Activated naive CD4-positive, alpha-beta T cell treated with anti-CD3 and anti-CD28 coated beads, Interleukin-2, amount 10 ng/mL, durations not matched to agents 7 days and 5 days (primary cell): Measurements from ENCODE around the gene SLIT1.
A peak's percentile ranks its signal among the peaks of the same experiment; 100 is the strongest.

ENCODE experiments used
- CTCF ChIA-PET: fragments of 350-600 bp; sonication (Branson Sonifier 250); formaldehyde crosslinking; loops from one replicate; lab custom pipeline; 2021; ENCODE audit warnings: antibody characterized with exemption; lab: Charles Lee
- DNase-seq: peaks from one replicate; pipeline ENCODE4 v3.0.0-alpha.2; 2020
- H3K27ac Mint-ChIP-seq: one replicate; pipeline ENCODE4 v1.8.0; 2021; ENCODE audit warnings: mild to moderate bottlenecking, moderate library complexity, mixed read lengths
- H3K27me3 Mint-ChIP-seq: one replicate; pipeline ENCODE4 v1.8.0; 2021; ENCODE audit warnings: mild to moderate bottlenecking, mixed read lengths
- H3K36me3 Mint-ChIP-seq: one replicate; pipeline ENCODE4 v1.8.0; 2021; ENCODE audit warnings: mixed read lengths
- H3K4me1 Mint-ChIP-seq: one replicate; pipeline ENCODE4 v1.8.0; 2021; ENCODE audit warnings: mixed read lengths
- H3K4me3 Mint-ChIP-seq: one replicate; pipeline ENCODE4 v1.8.0; 2021; ENCODE audit warnings: mild to moderate bottlenecking, moderate library complexity, mixed read lengths
- H3K9me3 Mint-ChIP-seq: one replicate; pipeline ENCODE4 v1.8.0; 2021; ENCODE audit warnings: mixed read lengths

Gene SLIT1

GRCh38 chr10:97017474-97017903, 168.3 kb downstream of the SLIT1 start:
- CTCF ChIA-PET, result interaction anchor here (1.5 to 2.3 kb wide), 3 partner anchors 8 to 107 kb away, joined by 5 to 13 read pairs (median 6); no protein-coding TSS in a partner anchor

GRCh38 chr10:97016728-97017473, 168.9 kb downstream of the SLIT1 start:
- H3K9me3 Mint-ChIP-seq, result no peaks in the 10 kb centered on the region
- no peak overlapping the region for H3K4me3 Mint-ChIP-seq
- H3K27me3 Mint-ChIP-seq, result peaks cover 3% of the 10 kb centered on the region
- CTCF ChIA-PET, result interaction anchor here (0.7 to 2.3 kb wide), 4 partner anchors 8 to 534 kb away, joined by 3 to 13 read pairs (median 6); no protein-coding TSS in a partner anchor
- H3K36me3 Mint-ChIP-seq, result no peaks in the 10 kb centered on the region
- H3K27ac Mint-ChIP-seq, result peak overlapping the region; percentile 35
- peak; percentile 36 for DNase-seq
- H3K4me1 Mint-ChIP-seq, result peaks cover 18% of the 10 kb centered on the region

More at GRCh38 chr10:97017474-97017903, 168.3 kb downstream of the SLIT1 start:
- peaks cover 18% of the 10 kb centered on the region for H3K4me1 Mint-ChIP-seq
- peaks cover 3% of the 10 kb centered on the region for H3K27me3 Mint-ChIP-seq
- H3K9me3 Mint-ChIP-seq, result no peaks in the 10 kb centered on the region
- no peaks in the 10 kb centered on the region for H3K36me3 Mint-ChIP-seq
- peak; percentile 8 for DNase-seq
- no peak overlapping the region for H3K27ac Mint-ChIP-seq
- H3K4me3 Mint-ChIP-seq, result no peak overlapping the region

GRCh38 chr10:97015240-97015639, 170.5 kb downstream of the SLIT1 start:
- H3K27ac Mint-ChIP-seq, result peak overlapping the region; percentile 37
- H3K4me3 Mint-ChIP-seq, result no peak overlapping the region
- DNase-seq, result no peak
- peaks cover 17% of the 10 kb centered on the region for H3K27me3 Mint-ChIP-seq
- CTCF ChIA-PET, result interaction anchor here (1.0 kb wide), 1 partner anchor 10 kb away, joined by 3 read pairs; no protein-coding TSS in a partner anchor
- peaks cover 18% of the 10 kb centered on the region for H3K4me1 Mint-ChIP-seq
- no peaks in the 10 kb centered on the region for H3K36me3 Mint-ChIP-seq
- no peaks in the 10 kb centered on the region for H3K9me3 Mint-ChIP-seq

GRCh38 chr10:97013983-97014382, 171.8 kb downstream of the SLIT1 start:
- CTCF ChIA-PET, result interaction anchor here (2.3 kb wide), 1 partner anchor 23 kb away, joined by 7 read pairs; no protein-coding TSS in a partner anchor
- no peaks in the 10 kb centered on the region for H3K9me3 Mint-ChIP-seq
- no peaks in the 10 kb centered on the region for H3K36me3 Mint-ChIP-seq
- peak; percentile 14 for DNase-seq
- no peak overlapping the region for H3K27ac Mint-ChIP-seq
- H3K4me3 Mint-ChIP-seq, result no peak overlapping the region
- peaks cover 18% of the 10 kb centered on the region for H3K4me1 Mint-ChIP-seq
- peaks cover 14% of the 10 kb centered on the region for H3K27me3 Mint-ChIP-seq

GRCh38 chr10:97013568-97013967, 172.2 kb downstream of the SLIT1 start:
- CTCF ChIA-PET, result interaction anchor here (0.8 to 2.3 kb wide), 2 partner anchors 12 to 23 kb away, joined by 5 to 7 read pairs; no protein-coding TSS in a partner anchor

GRCh38 chr10:97012470-97012869, 173.3 kb downstream of the SLIT1 start:
- Mint-ChIP-seq H3K9me3 (peaks cover 5% of the 10 kb centered on the region), H3K27me3 (peaks cover 14% of the 10 kb centered on the region), H3K4me1 (peaks cover 16% of the 10 kb centered on the region), H3K27ac (no peak overlapping the region), H3K36me3 (no peaks in the 10 kb centered on the region), H3K4me3 (no peak overlapping the region)
- CTCF ChIA-PET, result interaction anchor here (1.0 to 2.3 kb wide), 2 partner anchors 13 to 25 kb away, joined by 3 to 7 read pairs; no protein-coding TSS in a partner anchor
- DNase-seq, result peak; percentile 6

More at GRCh38 chr10:97013568-97013967, 172.2 kb downstream of the SLIT1 start:
- peaks cover 18% of the 10 kb centered on the region for H3K4me1 Mint-ChIP-seq
- no peak overlapping the region for H3K27ac Mint-ChIP-seq
- no peaks in the 10 kb centered on the region for H3K36me3 Mint-ChIP-seq
- H3K4me3 Mint-ChIP-seq, result no peak overlapping the region
- peaks cover 14% of the 10 kb centered on the region for H3K27me3 Mint-ChIP-seq
- peak; percentile 3 for DNase-seq
- no peaks in the 10 kb centered on the region for H3K9me3 Mint-ChIP-seq

- no peak overlapping the region for H3K4me3 Mint-ChIP-seq
- DNase-seq, result no peak
- peaks cover 14% of the 10 kb centered on the region for H3K27me3 Mint-ChIP-seq
- H3K4me1 Mint-ChIP-seq, result peaks cover 6% of the 10 kb centered on the region
- H3K9me3 Mint-ChIP-seq, result peaks cover 16% of the 10 kb centered on the region
- CTCF ChIA-PET, result interaction anchor here (1.0 to 1.1 kb wide), 2 partner anchors 14 to 26 kb away, joined by 3 read pairs; no protein-coding TSS in a partner anchor
- H3K36me3 Mint-ChIP-seq, result no peaks in the 10 kb centered on the region
- no peak overlapping the region for H3K27ac Mint-ChIP-seq
Measured at GRCh38 chr10:97011397-97011796, 174.4 kb downstream of the SLIT1 start.

- Mint-ChIP-seq H3K27me3 (peaks cover 14% of the 10 kb centered on the region), H3K4me3 (no peak overlapping the region), H3K36me3 (no peaks in the 10 kb centered on the region), H3K4me1 (peaks cover 5% of the 10 kb centered on the region), H3K9me3 (peaks cover 17% of the 10 kb centered on the region), H3K27ac (no peak overlapping the region)
- peak; percentile 10 for DNase-seq
- CTCF ChIA-PET, result interaction anchor here (1.1 to 2.1 kb wide), 2 partner anchors 14 to 27 kb away, joined by 3 to 9 read pairs; no protein-coding TSS in a partner anchor
Measured at GRCh38 chr10:97010695-97011206, 175.0 kb downstream of the SLIT1 start.

- peaks cover 14% of the 10 kb centered on the region for H3K27me3 Mint-ChIP-seq
- no peak for DNase-seq
- H3K9me3 Mint-ChIP-seq, result peaks cover 17% of the 10 kb centered on the region
- H3K36me3 Mint-ChIP-seq, result no peaks in the 10 kb centered on the region
- no peak overlapping the region for H3K4me3 Mint-ChIP-seq
- CTCF ChIA-PET, result no interaction called here
- H3K27ac Mint-ChIP-seq, result no peak overlapping the region
- H3K4me1 Mint-ChIP-seq, result no peaks in the 10 kb centered on the region
Measured at GRCh38 chr10:97007417-97007816, 178.3 kb downstream of the SLIT1 start.

GRCh38 chr10:97006364-97006763, 179.4 kb downstream of the SLIT1 start:
- no peaks in the 10 kb centered on the region for H3K36me3 Mint-ChIP-seq
- no peaks in the 10 kb centered on the region for H3K4me1 Mint-ChIP-seq
- CTCF ChIA-PET, result interaction anchor here (2.0 kb wide), 1 partner anchor 32 kb away, joined by 5 read pairs; no protein-coding TSS in a partner anchor
- no peak overlapping the region for H3K27ac Mint-ChIP-seq
- H3K9me3 Mint-ChIP-seq, result peaks cover 17% of the 10 kb centered on the region
- no peak overlapping the region for H3K4me3 Mint-ChIP-seq
- no peak for DNase-seq
- H3K27me3 Mint-ChIP-seq, result peaks cover 10% of the 10 kb centered on the region

- Mint-ChIP-seq H3K4me3 (no peak overlapping the region), H3K36me3 (no peaks in the 10 kb centered on the region)
- CTCF ChIA-PET, result interaction anchor here (2.0 kb wide), 1 partner anchor 33 kb away, joined by 5 read pairs; no protein-coding TSS in a partner anchor
Measured at GRCh38 chr10:97005349-97005748, 180.4 kb downstream of the SLIT1 start.

GRCh38 chr10:97004591-97004990, 181.2 kb downstream of the SLIT1 start:
- H3K27ac Mint-ChIP-seq, result no peak overlapping the region
- no peaks in the 10 kb centered on the region for H3K4me1 Mint-ChIP-seq
- DNase-seq, result no peak
- no peaks in the 10 kb centered on the region for H3K27me3 Mint-ChIP-seq
- no peaks in the 10 kb centered on the region for H3K36me3 Mint-ChIP-seq
- peaks cover 17% of the 10 kb centered on the region for H3K9me3 Mint-ChIP-seq
- no peak overlapping the region for H3K4me3 Mint-ChIP-seq
- CTCF ChIA-PET, result interaction anchor here (1.1 kb wide), 1 partner anchor 21 kb away, joined by 4 read pairs; no protein-coding TSS in a partner anchor

More at GRCh38 chr10:97005349-97005748, 180.4 kb downstream of the SLIT1 start:
- Mint-ChIP-seq H3K4me1 (no peaks in the 10 kb centered on the region), H3K27ac (no peak overlapping the region), H3K27me3 (no peaks in the 10 kb centered on the region), H3K9me3 (peaks cover 17% of the 10 kb centered on the region)
- DNase-seq, result no peak

- CTCF ChIA-PET, result interaction anchor here (0.6 to 1.1 kb wide), 2 partner anchors 22 to 610 kb away, joined by 3 to 4 read pairs; no protein-coding TSS in a partner anchor
- Mint-ChIP-seq H3K4me3 (no peak overlapping the region), H3K27me3 (no peaks in the 10 kb centered on the region), H3K36me3 (no peaks in the 10 kb centered on the region), H3K4me1 (no peaks in the 10 kb centered on the region), H3K9me3 (peaks cover 17% of the 10 kb centered on the region), H3K27ac (no peak overlapping the region)
- no peak for DNase-seq
Measured at GRCh38 chr10:97003804-97004201, 182.0 kb downstream of the SLIT1 start.
